ENCODE data around the gene AOPEP.

Gene AOPEP

DNA sequence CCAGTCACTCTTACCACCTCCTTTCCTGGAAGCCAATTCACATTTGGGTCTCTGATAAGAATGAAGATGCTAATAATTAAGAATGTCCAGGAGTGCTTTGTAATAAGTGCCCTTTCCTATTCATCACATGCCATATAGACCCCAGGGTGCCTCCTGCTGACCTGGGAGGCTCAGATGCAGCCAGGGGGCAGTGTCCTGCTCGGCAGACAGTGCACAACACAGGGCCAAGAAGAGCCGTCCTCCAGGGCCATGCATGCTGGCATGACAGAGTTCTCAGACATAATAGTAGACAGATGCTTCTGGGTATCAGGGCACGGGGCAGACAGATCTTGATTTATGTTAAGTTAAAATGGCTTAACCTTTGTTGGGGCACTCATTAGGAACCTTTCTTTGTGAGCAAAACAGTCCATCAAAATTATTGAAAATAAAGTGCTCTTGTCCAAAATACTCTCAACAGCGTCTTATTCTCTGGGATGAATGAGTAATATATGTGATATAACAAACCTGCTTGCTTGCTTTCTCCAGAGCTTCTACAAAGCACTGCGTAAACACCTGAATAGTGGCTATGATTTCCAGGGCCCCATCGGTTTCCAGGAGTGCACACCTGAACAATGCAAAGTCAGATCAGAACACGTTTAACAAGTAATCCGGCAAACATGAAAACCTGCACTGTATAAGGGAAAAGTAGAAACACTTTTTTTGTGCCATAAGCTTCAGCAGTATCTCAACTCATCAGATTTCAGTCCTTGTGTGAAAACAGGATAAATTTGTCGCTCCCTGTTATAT, 398.3 kb downstream of the AOPEP start:
- no peak for DNase-seq

DNA sequence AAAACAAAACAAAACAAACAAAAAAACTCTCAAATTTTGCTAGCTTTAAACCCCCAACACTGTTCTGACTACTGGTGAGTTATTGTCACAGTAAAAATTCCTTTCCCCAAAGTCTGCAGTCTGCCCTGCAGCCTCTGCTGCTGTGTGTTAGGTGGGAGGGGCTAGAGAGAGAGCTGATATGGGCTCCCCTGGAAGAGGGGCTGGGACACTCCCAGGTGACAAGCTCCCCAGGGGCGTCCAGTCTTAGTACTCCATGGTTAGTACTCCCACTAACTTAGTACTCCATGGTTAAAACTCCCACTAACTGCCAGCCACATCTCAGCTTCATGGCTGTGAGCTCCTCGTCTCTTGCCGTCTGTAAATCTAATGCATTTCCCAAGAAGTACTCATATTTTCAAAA, 399.2 kb downstream of the AOPEP start:
- no peak for DNase-seq

DNA sequence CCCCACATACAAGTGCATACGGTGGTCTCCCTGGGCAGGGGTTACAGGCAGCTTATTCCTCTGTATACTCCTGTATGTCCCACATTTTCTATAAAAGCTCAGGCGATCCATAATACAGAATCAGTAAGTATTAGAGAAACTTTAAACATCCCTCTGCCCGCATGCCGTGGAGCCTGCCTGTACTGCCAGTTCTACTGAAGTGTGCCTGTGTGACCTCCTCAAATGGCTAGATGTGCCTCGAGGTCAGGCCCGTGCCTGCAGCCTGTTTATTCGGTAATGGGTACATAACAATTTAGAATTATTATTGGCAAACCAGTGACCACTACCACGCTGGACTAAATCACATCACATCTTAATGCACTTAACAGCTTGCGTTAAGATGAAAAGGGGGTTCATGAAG, 400.2 kb downstream of the AOPEP start:
- DNase-seq, result no peak

DNA sequence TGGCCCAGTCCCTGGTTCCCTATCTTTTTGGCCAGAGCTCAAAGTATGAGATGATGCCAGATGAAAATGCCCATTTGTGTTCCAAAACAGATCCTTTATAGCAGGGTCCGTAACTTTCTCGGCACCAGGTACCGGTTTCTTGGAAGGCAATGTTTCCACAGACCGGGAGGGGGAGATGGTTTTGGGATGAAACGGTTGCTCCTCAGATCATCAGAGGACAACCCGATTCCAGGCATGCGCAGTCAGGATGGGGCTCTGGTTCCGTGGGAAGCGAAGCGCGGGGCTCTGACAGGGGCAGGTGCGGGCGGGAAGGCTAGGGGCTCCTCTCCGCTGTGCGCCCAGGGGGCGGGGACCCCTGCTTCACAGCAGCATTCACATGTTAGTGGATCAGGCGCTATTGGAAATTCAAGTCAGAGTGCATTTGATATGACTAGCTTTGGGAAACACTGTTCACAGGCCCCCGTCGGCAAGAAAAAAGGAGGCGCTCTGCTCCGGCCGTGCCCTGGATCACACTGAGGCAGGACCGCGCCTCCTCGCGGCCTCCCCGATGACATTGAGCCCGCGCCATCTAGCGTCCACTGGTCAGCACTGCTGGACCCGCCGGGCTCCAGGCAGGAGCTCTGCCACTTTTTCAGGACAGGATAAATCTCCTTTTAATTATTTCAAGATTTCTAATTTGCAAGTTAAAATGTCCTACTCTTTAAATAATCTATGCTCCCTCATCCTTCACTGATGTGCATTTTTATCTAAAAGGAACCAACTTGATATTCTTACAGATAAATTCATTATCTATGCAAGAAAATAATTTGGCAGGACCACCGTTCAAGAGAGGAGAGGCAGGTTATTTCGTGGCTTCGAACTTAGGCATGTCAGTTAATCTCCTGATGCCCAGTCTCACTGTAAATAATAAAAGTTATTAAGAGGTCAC, 401.0 kb downstream of the AOPEP start:
- peak; percentile 27 to 87 (median 77) for DNase-seq

DNA sequence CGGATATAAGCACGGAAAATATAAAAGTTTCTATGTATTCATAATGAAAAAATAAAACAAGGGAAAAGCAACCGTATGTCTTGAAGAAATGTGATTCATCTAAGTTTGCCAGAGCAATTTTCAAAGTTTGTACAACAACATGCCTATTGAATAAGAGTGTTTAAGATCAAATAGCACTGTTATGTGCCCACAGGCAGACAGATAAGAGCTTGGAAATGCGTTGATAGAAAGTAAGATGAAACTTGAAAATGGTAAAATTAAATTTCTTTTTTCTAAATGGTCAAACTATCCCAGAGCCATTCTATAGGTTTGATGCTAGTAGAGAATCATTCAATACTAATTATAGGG, 401.7 kb downstream of the AOPEP start:
- DNase-seq, result no peak

DNA sequence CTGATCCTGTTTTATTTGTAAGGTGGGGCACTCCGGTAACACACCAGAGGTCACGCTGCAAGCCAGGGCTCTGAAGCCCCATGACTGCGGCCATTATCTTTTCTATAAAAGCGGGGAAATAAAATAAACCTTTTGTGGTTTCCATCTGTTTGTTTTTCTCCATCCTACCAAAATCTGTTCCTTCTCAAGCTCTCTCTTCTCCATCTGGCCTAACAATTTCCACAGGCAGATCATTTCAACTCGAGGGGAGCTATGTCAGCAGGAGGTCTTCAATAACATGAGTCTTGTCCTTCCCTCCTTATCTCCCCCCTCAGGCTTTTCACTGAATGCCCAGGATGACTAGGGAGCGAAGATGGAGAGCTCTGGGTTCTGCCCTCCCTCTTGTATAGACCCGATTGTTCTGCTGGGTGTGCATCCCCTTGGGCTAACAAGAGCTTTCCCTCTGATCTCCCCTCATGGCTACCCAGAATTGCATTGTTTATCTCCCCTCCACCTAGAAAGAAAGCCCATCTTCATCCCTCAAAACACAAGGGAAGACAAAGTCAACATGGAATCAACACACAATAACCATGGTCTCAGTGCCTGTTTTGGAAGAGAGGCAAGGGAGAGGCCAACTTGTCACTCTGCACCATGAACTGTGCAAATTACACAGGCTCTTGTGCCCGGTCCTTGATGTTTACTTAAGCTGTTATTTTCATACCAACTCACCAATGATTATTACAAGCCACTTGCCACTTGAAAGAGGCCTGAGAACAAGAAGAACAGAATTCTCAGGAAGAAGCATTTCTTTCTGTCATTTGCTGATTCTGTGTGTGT, 403.2 kb downstream of the AOPEP start:
- no peak for DNase-seq

DNA sequence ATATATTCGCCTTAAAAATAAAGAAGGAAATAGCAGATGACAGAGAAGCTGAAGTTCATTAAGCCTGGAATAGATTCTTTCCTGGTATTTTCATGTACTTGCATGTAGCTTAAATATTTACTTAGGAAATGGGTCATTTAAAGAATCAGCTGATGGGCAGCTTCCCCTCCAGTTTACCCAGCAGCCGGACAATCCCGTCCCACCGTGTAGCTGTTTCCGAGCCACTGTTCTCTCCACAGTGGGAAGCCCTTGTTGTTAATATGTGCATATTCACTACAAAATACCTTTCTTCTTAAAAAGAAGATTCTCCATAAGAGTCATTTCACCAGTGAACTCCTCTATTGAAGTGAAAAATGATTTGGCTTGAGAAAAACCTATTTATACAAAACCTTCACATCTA, 404.0 kb downstream of the AOPEP start:
- no peak for DNase-seq

DNA sequence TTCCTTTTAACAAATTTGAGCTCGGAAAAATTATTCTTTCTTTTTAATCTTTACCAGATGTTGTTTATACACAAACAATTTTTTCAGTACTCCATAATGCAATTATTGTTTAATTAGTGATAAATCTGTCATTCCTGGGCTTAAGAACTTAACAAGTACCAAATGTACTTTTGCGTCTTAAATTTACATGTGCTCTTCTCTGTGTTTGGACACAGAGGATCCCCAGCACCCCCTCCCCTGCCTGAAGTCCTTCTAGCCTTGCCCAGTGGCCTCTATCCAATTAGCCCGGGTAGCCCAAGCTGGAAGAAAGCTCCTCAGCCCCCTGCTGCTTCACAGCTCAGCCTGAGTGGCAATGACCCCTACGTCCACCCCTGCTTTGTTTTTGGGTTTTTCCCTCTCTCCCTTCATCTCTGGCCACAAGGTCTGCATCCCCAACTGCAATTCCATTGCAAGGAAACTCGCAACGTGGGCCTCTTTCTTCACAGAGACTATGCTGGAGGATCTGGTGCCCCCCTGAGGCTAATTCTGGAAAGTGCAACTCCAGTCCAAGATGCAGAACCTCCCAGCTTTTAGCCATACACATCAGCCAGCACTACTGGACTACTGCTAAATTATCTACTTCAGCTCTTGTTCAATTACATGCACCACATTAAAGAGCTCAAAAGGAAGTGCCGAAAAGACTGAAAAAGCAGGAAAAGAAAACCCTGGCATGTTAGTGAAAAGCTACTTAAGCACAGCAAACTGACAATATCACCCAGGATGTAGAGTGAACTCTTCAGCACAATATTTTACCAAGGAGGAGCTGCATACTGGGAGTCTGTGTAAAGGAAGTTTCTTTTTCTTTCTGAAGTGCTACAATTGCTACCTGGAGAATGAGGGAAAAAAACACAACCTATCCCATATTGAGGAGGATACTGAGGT, 404.8 kb downstream of the AOPEP start:
- DNase-seq, result peak in 12 of 14 donors; percentile 6 to 72 (median 42)

DNA sequence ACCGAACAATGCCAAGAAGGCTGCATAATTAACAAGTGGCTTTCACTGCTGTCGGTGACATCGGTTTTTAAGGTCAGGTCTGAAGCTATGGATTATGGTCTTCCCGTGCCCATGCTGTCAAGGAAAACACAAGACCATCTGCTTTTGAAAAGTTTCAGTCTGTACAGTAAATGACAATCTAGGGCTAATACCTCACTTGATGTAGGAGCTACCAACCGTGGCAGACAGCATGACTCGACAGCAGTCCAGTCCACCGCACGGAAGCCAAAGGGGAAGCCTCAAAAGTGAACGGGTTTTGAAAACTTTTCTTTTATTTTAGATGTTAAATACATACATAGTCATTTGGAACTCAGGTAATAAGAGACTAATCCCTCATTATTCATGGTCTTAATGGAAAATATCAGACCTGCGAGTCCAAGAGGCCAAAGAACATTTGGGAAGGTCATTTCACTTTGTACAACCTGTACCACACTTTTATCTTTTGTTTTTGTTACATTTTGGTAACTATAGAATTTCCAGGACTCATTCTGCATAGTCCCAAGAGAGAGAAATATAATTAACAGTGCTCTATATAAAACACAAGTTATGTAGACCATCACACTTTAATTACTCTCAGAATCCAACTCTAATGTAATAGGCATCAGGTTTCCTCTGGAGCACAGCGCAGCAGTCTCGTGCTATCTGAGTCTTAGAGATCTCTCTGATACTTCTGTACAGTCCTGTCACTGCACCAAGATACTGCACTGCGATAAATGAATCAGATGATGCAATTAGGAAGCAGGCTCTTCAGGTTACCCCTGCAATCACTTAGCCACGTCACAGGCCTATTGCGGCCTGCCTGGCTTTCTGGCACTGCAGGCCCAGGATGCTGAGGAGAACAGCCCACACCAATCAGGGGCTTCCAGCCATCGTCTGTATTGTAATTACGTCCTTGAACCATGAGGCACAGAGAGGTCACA, 406.1 kb downstream of the AOPEP start:
- no peak for DNase-seq

DNA sequence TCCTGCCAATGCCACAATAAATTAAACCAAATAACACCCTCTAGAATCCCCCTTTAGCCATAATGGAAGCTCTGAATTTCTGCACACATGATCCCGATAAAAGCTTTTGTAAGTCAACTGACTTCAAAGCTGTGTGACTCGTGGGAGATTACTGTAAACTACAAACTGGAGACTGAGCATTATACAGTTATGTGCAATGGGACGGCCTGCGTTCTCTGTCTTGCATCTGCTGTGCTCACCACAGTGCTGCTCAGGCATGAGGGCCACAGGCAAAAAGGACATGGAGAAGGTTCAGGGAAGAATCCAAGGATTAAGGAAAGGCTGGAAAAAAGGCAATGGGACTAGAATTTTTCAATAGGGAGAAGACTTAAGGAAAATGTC, 406.8 kb downstream of the AOPEP start:
- no peak for DNase-seq

DNA sequence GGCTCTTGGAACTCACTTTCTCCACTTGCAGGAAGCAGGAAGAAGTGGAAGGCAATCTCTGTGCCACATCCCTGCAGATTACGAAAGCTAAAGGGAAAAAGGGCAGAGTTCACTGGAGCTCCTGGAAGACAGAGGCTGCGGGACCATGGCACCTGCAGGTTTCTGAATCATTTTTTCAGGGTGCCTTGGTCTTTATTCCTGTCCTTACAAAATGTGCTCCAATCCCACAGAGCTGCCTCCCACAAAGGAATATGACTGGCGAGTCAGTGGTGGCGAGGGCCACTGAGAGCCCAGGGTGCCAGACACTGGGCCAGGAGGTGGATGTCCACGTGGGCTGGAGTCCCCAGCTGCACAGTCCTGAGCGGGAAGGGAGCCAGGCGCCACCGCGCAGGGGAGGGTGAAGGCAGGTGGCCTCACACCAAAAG, 408.0 kb downstream of the AOPEP start:
- no peak for DNase-seq

DNA sequence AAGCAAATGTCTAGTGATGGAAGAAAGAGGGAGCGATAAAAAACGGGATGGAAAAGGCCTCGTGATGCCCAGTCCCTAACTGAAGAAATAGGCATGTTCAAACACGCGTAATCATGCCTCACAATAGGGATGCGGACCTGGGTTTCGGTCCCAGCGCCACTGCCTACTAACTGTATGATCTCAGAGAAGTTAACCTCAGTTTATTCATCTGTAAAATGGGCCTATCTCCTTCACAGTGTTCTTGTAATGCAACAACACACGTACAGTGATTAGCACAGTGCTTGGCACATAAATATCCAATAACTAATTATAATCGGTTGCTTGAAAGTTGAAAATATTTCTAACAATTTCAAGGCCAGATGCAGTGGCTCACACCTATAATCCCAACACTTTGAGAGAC, 409.3 kb downstream of the AOPEP start:
- no peak for DNase-seq

Measured in C1 segment of cervical spinal cord (tissue), 14 donors.